GM18867 (cell line): ENCODE results near the gene ENSA.
"Not testable (repeated sequence)": the region's sequence is repeated elsewhere in the genome, so short reads cannot be mapped to it uniquely, and the experiment has no call there.

Source experiments
- ATAC-seq: cut with Tn5 transposase; IDR thresholded peaks from one replicate; pipeline ENCODE4 v1.9.1; 2021; ENCODE audit warnings: mild to moderate bottlenecking, moderate library complexity; ENCODE audit not compliant: unreplicated experiment

Gene ENSA

DNA sequence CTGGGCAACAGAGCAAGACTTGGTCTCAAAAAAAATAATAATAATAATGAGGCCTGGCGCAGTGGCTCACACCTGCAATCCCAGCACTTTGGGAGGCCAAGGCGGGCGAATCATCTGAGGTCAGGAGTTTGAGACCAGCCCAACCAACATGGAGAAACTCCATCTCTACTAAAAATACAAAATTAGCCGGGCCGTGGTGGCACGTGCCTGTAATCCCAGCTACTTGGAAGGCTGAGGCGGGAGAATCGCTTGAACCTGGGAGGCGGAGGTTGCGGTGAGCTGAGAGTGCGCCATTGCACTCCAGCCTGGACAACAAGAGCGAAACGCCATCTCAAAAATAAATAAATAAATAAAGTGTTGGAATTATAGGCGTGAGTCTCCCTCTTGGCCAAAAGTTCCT, 47.5 kb downstream of the ENSA start:
- not testable (repeated sequence) for ATAC-seq

DNA sequence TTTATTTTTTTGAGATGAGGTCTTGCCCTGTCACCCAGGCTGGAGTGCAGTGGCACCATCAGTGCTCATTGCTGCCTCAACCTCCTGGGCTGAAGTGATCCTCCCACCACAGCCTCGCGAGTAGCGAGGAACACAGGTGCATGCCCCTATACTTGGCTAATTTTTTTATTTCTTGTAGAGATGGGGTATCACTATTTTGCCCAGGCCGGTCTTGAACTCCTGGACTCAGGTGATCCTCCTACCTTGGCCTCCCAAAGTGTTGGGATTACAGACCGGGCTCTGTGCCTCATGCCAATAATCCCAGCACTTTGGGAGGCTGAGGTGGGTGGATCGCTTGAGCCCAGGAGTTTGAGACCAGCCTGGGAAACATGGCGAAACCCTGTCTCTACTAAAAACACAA, 48.0 kb downstream of the ENSA start:
- ATAC-seq, result not testable (repeated sequence)

DNA sequence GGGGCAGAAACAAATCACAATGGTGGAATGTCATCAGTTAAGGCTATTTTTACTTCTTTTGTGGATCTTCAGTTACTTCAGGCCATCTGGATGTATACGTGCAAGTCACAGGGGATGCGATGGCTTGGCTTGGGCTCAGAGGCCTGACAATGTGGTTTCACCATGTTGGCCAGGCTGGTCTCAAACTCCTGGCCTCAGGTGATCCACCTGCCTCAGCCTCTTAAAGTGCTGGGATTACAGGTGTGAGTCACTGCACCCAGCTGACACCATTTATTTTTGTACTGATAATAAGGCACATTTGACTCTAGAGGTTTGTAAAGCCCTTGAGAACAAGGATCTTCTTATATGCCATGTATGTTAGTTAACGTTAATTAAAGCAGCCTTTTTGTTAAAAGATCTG, 48.4 kb downstream of the ENSA start:
- not testable (repeated sequence) for ATAC-seq

DNA sequence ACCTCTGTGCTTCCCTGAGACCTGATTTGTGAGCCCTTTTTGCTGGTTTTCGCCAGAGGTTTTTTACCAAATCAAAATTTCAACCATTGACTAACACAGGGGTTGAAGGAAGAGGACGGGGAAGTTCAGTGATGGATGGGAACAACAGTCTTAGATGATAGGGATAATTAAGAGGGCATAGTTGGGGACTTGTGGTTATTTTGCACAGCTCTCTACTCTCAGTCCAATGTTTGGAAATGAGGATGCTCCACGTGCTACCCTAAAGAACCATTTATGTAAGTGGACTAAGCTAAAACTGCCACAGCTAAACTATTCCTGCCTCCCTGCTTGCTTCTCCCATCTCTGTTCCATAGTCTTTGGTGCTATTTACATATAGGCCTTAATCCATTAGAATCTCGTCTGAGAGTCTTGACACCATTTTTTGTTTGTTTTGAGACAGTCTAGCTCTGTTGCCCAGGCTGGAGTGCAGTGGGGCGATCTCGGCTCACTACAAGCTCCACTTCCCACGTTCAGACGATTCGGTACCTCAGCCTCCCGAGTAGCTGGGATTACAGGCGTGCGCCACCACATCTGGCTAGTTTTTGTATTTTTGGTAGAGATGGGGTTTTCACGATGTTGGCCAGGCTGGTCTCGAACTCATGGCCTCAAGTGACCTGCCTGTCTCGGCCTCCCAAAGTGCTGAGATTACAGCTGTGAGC, 49.3 kb downstream of the ENSA start:
- ATAC-seq, result no peak

DNA sequence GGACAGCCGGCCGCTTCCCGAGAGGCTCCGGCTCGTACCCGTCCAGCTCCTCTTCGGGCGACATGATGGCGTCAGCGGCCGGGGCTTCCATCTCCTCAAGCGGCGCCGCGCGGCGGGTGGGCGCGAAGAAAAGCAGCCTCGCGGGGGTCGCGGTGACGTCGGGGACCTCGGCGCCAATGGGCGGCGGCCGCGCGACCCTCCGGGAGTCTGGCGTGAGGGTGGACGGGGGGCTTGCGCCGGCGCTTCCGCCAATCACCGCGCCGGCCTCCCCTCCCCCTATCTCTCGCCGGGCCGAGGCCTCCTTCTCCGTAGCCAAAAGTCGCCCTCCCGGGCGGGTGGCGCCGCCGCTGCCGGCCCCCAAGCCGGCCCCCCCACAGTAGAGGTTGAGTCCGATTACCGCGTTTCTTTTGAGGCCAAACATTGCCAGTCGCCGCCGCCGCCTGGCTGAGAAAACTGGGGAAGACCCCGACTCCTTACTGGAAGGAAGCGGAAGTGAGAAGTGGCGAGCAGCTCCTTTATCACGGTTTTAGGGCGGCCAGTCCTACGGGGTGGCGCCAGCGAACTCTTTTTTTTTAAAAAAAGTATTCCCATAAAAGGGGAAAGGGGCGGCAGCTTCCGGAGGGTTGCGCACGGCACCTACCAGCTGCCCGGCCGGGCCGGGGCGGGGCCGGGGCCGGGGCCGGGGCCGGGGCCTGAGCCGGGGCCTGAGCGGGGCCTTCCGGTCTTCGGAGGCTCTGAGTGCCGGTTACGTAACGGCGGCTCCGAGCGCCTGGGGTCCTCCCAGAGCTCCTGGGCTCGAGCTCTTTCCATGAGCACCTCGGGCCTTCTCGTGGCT, 50.1 kb downstream of the ENSA start, which contains the start of gene MCL1:
Gene MCL1, minus strand, starts transcription at position 501 of the 835 bp plus-strand sequence. Its CDS starts 80 bp downstream, at position 421.
- peak; percentile 82 for ATAC-seq

DNA sequence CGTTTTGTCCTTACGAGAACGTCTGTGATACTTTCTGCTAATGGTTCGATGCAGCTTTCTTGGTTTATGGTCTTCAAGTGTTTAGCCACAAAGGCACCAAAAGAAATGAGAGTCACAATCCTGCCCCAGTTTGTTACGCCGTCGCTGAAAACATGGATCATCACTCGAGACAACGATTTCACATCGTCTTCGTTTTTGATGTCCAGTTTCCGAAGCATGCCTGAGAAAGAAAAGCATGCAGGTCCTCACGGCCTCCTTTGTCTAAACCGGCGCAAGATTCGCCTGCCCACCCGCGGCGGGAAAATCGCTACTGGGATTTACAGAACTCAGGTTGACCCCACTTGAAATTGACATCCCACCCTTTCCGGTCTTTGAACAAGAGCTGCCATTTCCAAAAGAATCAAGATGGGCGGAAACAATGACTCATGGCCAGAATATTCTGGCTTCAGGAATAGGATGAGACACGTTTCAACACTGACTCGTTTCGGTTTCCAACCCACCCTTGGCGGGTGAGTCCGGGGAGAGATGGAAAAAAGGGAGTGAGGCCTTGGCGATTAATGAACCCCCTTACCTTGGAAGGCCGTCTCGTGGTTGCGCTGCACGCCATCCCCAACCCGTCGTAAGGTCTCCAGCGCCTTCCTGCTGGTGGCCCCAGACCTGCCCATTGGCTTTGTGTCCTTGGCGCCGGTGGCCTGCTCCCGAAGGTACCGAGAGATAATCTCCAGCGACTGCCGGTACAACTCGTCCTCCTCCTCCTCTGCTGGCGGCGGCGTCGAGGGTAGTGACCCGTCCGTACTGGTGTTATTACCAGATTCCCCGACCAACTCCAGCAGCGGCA, 50.9 kb downstream of the ENSA start:
- ATAC-seq, result no peak

DNA sequence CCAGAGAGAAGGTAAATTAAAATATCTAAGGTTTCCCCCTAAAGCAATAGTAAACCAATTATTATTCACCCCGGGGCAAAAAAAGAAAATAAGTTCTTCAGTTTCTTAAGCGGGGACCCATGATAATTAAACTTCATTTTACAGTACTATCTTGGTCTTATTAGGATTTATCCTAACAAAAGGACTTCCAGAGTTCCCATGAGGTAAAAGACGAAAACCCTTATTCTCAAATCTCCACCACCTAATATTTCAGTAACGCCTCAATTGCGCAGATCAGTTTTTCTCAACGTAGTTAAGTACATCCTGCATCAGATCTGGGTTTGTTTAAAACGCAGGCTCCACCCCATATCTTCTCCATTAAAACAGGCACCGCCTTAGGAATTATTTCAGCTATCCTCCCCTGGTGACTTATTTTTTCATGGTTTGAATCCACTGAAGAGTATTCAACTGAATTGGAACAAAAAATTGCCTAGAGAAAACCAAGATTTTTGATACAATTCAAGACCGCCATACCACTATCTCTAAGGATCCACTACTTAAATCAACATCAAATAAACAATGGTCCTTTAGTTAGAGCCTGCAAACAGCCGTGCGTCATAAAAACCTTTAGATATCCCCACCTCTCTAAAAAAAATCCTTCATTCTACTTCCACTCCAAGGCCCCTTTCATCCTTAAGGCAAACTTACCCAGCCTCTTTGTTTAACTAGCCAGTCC, 51.7 kb downstream of the ENSA start:
- ATAC-seq, result no peak

DNA sequence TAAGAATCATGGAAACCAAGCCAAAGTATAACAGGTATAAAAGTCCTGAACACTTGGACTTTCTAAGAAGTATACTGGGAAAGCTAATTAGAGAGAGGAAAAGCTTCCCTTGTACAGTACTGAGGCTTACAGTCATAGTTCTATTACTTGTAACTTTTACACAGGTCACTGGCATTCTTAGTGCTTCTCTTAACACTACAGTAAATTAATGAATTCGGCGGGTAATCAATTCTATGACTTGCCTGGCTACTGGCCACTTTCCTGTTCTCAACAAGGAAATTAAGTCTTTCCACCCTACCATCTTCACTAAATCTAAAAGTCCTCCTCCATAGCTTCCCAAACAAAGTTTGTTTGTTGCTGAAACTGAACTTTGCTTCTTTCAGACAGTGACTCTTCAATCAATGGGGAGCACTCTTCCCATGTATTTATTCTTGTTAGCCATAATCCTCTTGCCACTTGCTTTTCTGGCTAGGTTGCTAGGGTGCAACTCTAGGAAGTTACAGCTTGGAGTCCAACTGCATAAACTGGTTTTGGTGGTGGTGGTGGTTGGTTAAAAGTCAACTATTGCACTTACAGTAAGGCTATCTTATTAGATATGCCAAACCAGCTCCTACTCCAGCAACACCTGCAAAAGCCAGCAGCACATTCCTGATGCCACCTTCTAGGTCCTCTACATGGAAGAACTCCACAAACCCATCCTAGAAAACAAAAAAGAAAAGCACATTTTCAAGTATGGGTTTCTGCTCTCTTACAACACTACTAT, 52.4 kb downstream of the ENSA start:
- ATAC-seq, result no peak

DNA sequence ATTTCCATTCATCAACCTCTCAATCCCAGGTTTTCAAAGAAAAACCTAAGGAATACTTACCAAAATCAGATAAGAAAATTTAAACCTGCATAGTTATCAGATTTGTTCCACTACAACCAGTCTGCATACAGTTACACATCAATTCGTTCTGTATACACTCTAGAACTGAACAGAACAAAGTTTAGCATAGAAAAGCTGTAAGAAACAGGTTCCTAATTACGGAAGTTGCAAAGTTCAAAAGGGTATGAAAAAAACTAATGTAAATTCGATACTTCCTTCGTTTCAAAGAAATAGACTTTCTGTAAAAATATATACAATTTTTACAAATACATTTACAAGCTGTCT, 53.1 kb downstream of the ENSA start:
- ATAC-seq, result no peak

DNA sequence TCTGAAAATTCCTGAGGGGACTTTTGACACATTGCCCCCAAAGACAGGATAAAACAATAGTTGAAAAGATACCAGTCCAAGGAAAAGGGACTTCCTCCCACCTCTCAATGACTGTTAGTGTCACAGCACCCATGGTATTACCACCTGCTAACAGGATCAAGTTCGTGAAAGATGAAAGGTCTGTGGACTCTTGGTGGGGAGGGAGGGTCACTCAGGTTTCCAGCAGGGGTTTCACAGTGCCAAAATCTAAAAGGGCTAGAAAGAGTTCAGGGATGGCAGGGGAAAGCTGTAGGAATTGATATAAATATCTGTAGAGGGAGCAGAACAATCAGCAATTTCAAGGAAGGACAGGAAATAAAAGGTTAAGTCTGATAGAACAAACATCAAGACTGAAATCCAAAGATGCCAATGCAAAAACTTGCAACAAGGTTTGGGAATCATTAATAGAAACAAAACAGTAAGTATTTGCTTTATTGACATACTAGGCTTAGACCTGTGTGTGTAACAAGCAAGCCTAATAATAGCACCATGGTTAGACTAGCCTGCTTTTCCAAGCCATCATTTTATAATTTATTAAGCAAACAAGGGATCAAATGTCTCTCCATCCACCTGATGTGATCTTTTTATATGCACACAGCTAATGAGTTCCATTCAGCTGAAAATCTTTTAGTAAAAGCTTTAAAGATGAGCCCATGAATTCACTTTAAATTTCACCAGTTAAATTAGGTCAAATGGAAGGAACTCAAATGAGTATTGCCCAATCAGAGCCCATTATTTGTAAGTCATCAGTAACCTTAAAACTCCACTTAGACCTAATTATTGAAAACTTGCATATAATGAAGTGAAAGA, 53.7 kb downstream of the ENSA start:
- no peak for ATAC-seq

DNA sequence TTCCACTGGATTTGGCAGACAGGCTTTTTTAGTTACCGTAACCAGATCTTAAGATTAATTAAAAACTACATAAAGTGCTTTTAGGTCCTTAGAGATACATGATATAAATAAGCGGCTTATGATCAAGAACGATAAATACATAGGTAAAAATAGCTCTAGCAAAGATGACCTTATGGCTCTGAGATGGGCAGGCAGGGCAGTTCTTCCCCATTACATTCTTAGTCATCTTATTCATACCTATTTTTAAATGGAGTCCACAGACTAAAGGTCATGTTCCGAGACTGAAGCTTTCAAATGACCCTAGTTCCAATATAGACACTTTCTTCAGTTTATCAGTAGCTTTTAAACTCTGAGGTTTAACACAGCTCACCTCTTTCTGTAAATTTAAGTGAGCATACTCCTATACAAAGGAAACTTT, 54.3 kb downstream of the ENSA start:
- no peak for ATAC-seq

DNA sequence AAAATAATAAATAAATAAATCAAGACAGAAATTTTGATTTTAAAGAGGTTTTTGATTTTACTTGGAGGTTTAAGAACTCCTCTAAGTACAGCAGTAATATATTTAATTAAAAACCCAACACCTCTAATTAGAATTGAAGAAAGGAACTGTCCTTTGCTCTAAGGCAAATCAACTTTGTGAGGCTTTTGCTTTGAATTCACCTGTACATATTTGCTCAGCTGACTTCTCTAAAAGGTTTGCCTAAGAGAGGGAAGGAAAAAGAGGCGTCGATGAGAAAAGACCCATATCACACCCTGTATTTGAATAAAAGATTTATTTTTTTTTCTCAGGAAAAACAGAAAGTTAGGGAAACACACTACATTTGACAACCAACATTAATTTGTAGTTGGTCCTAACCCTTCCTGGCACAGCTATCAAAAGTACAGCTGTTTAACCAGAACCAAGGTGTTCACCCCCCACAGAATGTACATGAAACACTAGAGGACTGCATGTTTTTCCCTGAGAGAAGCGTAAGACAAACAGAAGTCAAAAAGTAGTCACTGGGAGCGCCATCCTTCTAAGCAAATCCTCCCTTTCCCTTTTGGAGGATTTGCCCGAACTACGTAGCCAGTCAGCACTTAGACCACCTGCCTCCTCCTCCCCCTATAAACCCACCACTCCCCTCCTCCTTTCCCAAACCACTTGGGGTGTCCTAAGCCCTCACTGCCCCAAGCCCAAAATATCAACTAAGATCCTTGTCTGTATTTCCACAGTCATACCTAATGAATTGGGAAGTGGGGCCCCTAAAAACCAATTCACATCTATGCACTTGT, 54.9 kb downstream of the ENSA start:
- no peak for ATAC-seq

DNA sequence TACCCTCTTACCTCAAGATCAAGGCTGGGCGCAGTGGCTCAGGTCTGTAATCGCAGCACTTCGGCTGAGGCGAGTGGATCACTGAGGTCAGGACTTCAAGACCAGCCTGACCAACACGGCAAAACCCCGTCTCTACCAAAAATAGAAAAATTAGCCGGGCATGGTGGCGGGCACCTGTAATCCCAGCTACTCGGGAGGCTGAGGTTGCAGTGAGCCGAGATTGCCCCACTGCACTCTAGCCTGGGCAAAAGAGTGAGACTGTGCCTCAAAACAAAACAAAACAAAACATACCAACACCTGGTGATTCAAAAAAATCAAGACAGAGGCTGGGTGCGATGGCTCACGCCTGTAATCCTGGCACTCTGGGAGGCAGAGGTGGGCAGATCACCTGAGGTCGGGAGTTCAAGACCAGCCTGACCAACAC, 55.8 kb downstream of the ENSA start:
- not testable (repeated sequence) for ATAC-seq

DNA sequence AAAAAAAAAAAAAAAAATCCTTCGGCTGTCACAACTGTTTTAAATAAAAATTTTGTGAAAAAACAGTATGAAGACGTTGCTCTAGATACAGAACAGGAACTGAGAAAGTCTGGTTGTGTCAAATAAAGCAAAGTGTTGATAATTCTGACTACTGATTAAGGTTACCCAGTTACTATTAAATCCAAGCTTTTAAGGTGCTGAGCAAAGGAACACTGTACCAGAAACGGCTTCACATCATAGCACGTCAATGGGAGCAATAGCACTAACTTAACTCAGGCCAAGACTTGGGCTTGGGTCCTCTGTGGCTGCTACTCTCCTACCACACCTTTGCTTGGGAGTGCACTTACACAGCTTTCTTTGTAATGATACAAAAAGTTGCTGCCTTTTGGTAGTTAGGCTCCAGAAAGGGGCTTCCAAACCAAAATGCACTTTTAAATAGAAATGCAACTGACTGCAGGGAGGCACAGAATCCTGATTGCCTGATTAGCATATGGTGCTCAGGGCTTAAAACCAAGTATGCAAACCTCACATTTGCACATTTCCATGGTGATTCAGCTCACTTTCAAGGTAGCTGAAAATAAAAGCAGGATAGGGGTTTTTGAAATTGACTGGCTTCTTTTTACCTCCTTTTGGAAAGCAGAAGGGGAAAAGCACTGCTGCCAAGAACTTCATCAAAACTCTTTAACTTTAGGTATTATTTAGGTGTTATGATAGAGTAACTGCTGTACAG, 56.3 kb downstream of the ENSA start:
- ATAC-seq, result no peak
